Peyer's patch (tissue), 4 donors: Measurements from ENCODE around the gene CRYBG3.

Experiments used
- CTCF ChIP-seq, 6 experiments: fragments of 450-650 bp in 4 of 6; fragments of 200-600 bp in 2 of 6; sonication (generic) in 1 of 6; IDR thresholded peaks; one replicate each; pipeline ENCODE4 v1.5.1; 2017 to 2019; ENCODE audit warnings: antibody characterized with exemption in 6 of 6, mild to moderate bottlenecking in 3 of 6, moderate library complexity in 1 of 6
- POLR2A ChIP-seq, 2 donors: fragments of 450-650 bp; IDR thresholded peaks; one replicate each; pipeline ENCODE4 v1.5.1; 2017; ENCODE audit warnings: antibody characterized with exemption in 2 of 2, mild to moderate bottlenecking in 2 of 2, moderate library complexity in 2 of 2

- TF ChIP-seq CTCF (IDR thresholded peaks at IDR 0.05) (no peak), POLR2A (IDR thresholded peaks at IDR 0.05) (no peak)
These were observed 48.9 kb upstream of the CRYBG3 start for GRCh38 chr3:97772926-97773325.
